GM13977 (cell line): ENCODE data around the gene SEMA4D.

ENCODE experiments used
- DNase-seq: peaks from one replicate; pipeline ENCODE4 v3.0.0; 2012; ENCODE audit warnings: low spot score
- CTCF ChIP-seq: IDR thresholded peaks from 2 replicates; pipeline ENCODE4 v1.5.1; 2012; ENCODE audit warnings: mild to moderate bottlenecking, control low read depth; ENCODE audit not compliant: insufficient read depth; ENCODE audit errors: extremely low read depth, missing control alignments
- in situ Hi-C: fragments of 300-500 bp; cut with MboI; formaldehyde crosslinking; loops from one replicate; pipeline ENCODE4 v1.12.0; 2022; ENCODE audit warnings: low sequenced_read_pairs, low pct_unique_long_range_greater_than_20kb, mixed read lengths, inconsistent platforms; ENCODE audit not compliant: unreplicated experiment

The SEMA4D gene

GRCh38 chr9:89512382-89512781 lies 14.5 kb upstream of the SEMA4D start:
- no peak for TF ChIP-seq CTCF
- in situ Hi-C loops, result no loop called here
- no peak for DNase-seq

- DNase-seq, result no peak
- in situ Hi-C loops, result no loop called here
- no peak for TF ChIP-seq CTCF
These were observed 11.2 kb upstream of the SEMA4D start for GRCh38 chr9:89508951-89509615.

GRCh38 chr9:89505911-89506310 lies 8.0 kb upstream of the SEMA4D start:
- in situ Hi-C loops, result no loop called here
- no peak for TF ChIP-seq CTCF
- no peak for DNase-seq

DNA sequence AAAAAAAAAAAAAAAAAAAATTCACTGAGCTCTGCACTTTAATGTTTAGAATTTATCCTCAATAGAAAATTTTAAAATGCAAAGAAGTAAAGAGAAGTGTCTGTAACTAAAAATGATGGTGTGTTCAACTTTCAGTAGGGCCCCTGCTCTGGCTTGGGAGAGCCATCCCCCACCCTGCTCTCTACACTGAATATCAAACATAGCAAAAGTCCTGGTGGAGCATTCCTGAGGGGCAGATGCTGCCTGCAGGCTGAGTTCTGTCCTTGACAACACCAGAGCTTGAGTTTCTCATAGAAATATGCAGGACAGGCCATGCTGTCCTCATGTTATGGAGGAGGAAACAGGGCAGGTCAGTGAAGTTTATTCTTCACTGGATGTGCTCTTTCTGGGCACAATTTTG lies 7.1 kb upstream of the SEMA4D start:
- TF ChIP-seq CTCF, result no peak
- in situ Hi-C loops, result no loop called here
- DNase-seq, result no peak

DNA sequence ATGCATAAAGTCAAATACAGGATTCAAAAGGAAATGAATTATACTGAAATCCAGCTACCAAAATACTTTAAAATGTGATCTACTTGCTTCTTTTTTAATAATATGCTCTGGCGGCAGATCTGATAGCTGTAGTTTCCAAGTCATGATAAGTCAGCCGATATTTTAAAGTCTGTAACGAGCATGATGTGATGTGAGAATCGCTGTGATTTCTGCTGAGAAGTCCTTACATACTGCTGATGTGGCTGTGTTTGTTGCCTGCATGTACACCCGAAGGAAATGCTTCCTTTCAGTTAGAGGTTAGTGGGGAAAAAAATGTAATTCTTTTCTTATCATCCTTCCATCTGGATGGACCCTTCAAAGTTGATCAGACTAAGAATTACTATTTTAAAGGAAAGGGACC lies 4.8 kb upstream of the SEMA4D start:
- TF ChIP-seq CTCF, result no peak
- in situ Hi-C loops, result no loop called here
- DNase-seq, result no peak

DNA sequence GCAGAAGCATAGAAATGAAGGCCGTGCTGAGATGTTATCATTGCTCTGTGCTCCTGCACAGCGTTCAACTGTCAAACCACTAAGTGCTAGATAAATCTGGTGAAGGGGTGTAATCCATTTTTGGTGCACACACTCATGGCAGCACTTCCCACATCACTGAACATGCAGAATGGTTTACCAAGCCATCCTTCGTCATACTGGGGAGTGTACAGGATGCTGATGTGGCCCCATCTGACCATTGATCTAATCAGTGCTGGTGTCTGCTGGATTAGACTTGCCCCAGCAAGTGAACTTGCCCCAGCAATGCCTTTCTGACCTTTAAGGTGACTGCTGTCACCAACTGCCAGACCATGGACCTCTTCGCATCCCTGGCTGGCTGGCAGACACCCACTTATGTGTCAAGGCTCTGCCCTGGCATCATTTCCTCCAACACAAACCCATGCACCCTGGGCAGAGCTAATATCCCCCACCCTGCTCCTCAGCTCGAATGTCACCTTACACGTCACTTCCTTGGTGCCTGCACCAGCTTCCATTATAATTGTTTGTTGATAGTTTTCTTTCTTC lies 4.2 kb upstream of the SEMA4D start:
- no peak for TF ChIP-seq CTCF
- in situ Hi-C loops, result no loop called here

More for the DNA sequence above, 4.2 kb upstream of the SEMA4D start:
- DNase-seq, result no peak
